ENCODE measurements around the gene RTKN.
"Not testable (repeated sequence)": the region's sequence is repeated elsewhere in the genome, so short reads cannot be mapped to it uniquely, and the experiment has no call there.

Gene RTKN

DNA sequence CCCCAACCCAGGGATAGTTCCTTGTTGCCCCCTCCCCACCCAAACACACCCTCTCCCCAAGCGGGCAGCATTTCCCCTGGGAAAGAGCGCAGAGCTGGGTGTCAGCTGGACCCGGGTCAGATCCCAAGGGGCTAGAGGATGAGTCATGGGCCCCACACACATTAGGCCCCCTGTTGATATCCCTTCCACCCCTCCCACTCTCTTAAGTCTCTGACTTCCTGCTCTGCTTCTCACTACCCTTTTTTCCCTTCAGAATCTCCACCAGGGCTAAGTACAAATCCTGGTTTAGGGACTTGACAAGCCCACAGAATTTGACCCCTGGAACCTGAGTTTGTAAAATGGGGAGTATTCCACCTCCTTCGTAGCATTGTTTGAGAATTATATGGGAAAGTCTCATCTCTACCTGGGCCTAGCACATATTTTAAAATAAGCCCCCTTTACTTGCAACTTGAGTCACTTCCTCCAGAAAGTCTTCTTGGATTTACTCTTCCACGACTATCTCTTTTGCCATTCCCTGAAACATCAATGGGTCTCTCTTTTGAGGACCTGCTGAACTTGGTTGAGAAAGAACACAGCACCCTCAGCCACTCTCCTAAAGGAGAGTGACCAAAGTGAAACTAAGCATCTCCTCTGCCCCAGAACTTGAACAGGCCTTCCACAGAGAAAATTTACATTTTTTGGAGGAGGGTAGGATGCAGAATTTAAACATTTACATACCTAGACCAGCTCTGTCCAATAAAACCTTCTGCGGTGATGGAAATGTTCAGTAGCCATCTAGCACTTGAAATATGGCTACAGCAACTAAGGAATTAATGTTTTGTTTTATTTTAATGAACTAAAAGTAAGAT is 4.7 kb downstream of the RTKN start:
- DNase-seq (ENCODE audit: low spot score), result no peak

DNA sequence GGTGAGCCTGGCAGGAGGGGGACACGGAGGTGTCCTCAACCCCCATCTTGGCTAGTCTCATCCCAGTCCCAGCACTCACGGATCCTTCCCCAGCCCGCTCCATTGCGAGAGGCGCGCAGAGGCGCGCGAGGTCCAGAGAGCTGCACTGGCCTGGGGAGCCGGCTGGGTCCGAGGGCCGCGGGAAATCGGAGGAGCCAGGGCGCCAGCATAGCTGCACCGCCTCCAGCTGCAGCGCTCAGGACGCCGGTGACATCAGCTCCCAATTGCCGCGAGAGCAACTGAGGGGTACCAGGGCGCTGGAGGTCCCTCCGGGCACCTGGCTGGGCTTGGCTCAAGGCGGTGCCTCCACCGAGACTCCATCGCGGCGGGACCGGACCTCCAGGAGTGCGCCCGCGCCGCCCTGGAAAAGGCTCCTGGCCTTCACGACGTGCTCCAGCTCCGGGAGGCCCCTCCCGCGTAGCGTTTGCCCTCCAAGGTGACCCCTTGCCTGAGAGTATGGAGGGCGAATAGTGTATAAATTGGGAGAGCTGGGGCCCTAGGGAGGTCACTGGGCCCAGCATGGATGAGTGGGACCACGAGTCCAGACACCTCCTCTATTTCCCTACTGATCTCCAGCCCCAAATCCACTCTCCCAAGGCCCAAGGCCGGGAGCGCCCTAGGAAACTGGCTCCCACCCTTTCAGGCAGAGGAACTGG is 5.5 kb downstream of the RTKN start:
- no peak for DNase-seq (ENCODE audit: low spot score)

GRCh38 chr2:74430502-74430901 is 11.2 kb downstream of the RTKN start:
- DNase-seq (ENCODE audit: low spot score), result no peak

GRCh38 chr2:74429487-74430451 is 12.0 kb downstream of the RTKN start:
- no peak for DNase-seq (ENCODE audit: low spot score)

GRCh38 chr2:74428675-74429074 is 13.1 kb downstream of the RTKN start:
- DNase-seq (ENCODE audit: low spot score), result no peak

DNA sequence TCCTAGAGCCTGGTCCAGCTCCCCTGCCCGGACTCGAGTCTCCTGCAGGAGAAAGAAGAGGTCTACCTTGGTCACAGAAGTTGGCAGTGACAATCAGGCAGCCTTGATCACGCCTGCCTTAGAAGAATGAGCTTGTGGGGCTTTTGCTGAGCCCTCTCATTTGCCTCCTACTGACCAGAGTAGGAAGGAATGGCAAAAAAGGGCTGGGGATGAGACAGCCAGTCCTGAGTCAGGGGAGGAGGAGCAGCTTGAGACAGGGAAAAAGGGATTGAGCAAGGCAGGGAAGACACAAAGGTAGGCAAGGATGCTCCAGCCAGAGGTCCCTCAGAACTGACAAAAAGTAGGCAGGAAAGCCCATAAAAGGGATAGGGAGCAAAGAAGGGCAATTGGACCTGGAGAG is 14.2 kb downstream of the RTKN start:
- DNase-seq (ENCODE audit: low spot score), result no peak

- DNase-seq (ENCODE audit: low spot score), result no peak
These were observed 15.5 kb downstream of the RTKN start for GRCh38 chr2:74426181-74426758.

DNA sequence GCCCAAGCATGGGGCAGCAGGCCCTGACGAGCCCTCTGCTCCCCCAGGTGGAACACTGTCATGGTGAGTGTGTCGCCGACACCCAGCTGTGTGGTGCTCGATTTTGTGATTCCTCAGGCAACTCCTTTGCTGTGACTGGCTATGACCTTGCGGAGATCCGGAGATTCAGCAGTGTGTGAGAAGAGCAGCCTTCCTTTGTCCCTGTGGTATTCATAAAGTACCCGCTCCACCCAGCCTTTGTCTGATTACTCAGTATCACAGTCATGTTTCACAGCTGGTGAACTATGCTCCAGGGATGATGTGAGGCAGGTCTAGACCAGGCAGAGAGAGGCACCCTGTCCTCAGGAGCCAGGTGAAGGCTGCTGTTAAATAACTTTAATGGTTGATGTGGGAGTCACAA is 16.2 kb downstream of the RTKN start:
- DNase-seq (ENCODE audit: low spot score), result no peak

GRCh38 chr2:74424995-74425406 is 16.7 kb downstream of the RTKN start:
- DNase-seq (ENCODE audit: low spot score), result no peak

DNA sequence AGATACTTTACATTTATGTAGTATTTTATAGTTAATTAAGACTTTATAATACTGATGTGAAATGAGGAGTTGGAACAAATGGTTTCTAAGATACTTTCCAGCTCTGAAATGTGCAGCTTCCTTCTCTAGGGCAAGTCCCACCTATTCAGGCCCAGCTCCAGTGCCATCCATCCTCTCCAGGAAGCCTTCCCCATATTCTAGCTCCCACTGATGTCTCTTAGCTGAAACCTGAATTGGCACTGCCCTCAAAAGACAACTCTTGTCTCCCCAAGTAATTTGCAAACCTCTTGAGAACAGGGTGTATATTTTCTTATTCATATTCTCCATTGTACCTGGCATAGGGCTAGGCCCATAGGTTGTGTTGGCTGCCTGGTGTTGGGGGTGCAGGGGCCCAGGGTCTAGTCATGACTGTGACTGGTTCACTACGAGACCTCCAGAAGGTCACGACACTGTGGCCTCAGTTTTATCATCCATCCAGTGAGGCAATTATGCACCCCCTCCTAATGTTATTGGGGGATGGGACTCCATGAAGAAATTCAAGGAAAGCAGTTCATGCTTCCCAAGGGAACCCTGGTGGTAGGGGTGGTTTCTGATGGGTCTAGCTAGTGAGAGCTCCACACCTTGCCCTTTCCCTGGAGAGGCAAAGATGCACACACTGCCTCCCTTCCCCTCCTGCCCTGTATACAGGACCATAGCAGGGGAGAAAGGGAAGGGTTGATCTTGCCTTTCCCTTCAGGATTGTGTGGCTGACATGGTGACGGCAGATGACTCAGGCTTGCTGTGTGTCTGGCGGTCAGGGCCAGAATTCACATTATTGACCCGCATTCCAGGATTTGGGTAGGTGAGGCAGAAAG is 17.4 kb downstream of the RTKN start:
- no peak for DNase-seq (ENCODE audit: low spot score)

DNA sequence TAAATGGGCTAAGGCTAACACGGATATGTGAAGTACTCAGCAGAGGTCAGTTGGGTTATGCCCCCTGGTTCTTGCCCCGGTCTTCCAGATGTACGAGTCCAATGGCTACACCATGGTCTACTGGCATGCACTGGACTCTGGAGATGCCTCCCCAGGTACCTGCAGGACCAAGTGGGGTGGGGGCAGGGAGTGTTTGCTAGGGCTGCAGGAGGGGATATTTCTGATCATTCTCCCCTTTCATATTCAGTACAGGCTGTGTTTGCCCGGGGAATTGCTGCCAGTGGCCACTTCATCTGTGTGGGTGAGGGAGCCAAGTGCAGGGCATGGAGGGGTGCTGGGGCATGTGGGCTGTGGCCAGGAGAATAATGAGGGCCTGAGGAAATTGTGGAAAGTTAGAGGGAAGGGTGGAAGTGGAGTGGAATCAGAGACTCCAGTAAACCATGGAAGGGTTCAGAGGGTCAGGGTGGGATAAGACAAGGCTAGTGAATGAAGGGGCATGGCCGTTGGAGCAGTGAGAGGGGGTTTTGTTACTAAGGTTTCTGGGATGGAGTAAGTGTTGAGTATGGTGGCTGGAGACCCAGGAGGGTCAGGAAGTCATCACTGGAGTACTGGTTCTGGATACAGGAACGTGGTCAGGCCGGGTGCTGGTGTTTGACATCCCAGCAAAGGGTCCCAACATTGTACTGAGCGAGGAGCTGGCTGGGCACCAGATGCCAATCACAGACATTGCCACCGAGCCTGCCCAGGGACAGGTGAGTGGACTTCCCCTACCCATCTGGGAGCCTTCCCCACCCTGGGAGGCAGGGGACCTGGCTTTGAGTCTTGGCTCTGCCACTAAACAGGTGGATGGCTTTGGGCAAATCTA is 18.3 kb downstream of the RTKN start:
- DNase-seq (ENCODE audit: low spot score), result no peak

GRCh38 chr2:74421221-74421870 is 20.4 kb downstream of the RTKN start, which contains the start of the genes C2orf81 and WDR54:
TSS of gene C2orf81 (minus strand) at chr2:74421619. CDS start at chr2:74421560, 59 bp downstream.
TSS of gene WDR54 (plus strand) at chr2:74421730. CDS start at chr2:74422154, 424 bp downstream.
- peak; percentile 94 for DNase-seq (ENCODE audit: low spot score)

DNA sequence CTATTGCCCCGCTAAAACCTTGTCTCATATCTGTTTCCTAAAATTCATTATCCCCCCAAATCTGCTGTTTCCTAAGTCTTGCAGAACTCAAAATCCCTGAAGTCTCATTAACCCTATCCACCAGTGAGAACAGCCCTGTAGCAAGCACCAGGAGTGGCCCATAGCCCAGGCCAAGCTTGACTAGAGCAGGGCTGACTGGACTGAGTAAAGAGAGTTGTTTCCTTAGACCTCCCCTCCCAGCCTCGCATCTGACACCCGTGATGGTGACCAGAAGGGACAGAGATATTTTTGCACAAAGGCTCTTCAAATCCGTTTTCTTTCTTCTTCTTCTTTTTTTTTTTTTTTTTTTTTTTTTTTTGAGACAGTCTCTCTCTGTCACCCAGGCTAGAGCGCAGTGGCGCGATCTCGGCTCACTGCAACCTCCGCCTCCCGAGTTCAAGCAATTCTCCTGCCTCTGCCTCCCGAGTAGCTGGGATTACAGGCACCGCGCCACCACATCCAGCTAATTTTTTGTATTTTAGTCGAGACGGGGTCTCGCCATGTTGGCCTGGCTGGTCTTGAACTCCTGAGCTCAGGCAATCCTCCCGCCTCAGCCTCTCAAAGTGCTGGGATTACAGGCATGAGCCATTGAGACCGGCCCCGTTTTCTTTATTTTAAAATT is 21.2 kb downstream of the RTKN start:
- not testable (repeated sequence) for DNase-seq (ENCODE audit: low spot score)

DNA sequence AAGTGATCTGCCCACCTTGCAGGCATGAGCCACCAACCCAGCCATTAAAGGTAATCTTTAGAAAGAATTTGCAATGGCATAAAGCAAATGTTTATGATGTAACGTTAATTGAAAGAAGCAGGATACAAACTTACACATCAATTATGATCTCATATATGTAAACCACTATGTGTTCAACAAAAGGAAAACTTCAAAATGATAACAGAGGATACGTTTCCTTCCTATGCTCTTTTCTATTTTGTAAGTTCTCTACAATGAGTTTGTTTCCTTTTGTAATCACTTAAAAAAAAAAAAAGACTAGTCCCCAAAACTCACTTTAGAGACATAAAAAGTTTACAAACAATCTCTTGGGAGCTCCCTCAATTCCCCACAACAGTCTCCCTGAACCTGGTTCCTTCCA is 21.7 kb downstream of the RTKN start:
- no peak for DNase-seq (ENCODE audit: low spot score)

DNA sequence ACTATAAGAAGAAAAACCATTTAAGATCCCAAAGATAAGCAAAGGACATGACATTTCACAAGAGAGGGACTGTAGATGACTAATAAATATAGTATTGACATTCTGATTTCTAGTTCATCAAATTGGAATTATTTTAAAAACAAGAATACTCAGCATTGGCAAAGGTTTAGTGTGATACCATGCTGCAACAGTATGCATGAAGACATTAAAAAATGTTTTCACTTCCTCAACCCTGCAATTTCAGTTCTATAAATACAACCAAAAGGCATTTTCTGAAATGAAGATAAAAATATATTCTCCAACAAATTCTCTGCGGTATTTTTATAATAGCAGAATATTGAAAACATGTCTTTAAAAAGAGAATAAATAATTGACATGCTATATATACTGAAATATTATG is 22.4 kb downstream of the RTKN start:
- no peak for DNase-seq (ENCODE audit: low spot score)

DNA sequence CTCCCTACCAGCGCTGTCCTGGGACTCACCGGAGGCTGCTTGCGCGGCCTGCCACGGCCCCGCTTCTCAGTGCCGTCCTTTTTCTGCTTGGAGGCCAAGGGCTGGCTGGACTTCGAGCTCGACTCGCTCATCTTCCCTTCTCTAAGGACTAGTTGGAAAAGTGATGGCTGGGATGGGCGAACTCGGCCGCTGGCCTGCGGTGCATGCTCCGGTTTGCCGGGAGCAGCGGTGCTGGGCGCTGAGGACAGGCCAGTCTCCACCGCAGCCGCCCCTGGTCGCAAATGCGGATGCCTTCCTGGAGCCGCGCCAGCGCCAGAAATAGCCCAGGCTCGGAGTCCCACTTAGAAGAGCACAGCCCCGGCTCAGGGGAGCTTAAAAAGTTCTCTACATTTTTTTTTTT is 23.4 kb downstream of the RTKN start:
- no peak for DNase-seq (ENCODE audit: low spot score)

- DNase-seq (ENCODE audit: low spot score), result no peak
These were observed 24.0 kb downstream of the RTKN start for GRCh38 chr2:74417763-74418162.

GRCh38 chr2:74417197-74417596 is 24.5 kb downstream of the RTKN start:
- no peak for DNase-seq (ENCODE audit: low spot score)

DNA sequence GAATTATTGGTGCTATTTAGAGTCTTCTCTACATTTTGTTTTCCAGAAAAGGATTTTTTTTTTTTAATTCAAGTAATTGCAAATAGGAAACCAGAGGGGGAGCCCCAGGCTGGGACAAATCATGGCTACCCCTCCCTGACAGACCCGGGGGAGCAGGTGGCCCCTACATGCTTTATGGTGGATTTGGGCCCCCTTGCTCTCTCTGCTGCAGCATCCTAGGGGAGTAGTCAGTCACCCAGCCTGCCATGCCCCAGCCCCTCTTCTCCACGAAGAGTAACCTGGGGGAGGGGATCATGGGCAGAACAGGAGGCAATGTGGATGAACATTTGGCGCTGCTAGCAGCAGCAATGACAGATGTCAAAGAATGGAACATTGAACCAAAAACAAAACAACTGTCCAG is 25.0 kb downstream of the RTKN start:
- DNase-seq (ENCODE audit: low spot score), result no peak

All from CD4-positive, alpha-beta T cell treated with Interleukin-2 at 100 ng/mL for 4 hours (primary cell).